LNCaP clone FGC (cell line): ENCODE measurements around the gene ANO2.

ENCODE experiments used
- DNase-seq: peaks from one replicate; pipeline ENCODE4 v3.0.0-alpha.2; 2011; ENCODE audit warnings: low read depth
- H3K4me3 ChIP-seq: 2 replicates; pipeline ENCODE4 v1.5.1; 2011; ENCODE audit warnings: mild to moderate bottlenecking, low read depth, low read length, control low read depth
- TF ChIP-seq, protein P1 (sequence below): IDR thresholded peaks from 2 replicates; pipeline ENCODE4 v1.5.1; 2012; ENCODE audit warnings: mild to moderate bottlenecking; ENCODE audit not compliant: control insufficient read depth, insufficient read depth; ENCODE audit errors: extremely low read depth

ANO2 gene

DNA sequence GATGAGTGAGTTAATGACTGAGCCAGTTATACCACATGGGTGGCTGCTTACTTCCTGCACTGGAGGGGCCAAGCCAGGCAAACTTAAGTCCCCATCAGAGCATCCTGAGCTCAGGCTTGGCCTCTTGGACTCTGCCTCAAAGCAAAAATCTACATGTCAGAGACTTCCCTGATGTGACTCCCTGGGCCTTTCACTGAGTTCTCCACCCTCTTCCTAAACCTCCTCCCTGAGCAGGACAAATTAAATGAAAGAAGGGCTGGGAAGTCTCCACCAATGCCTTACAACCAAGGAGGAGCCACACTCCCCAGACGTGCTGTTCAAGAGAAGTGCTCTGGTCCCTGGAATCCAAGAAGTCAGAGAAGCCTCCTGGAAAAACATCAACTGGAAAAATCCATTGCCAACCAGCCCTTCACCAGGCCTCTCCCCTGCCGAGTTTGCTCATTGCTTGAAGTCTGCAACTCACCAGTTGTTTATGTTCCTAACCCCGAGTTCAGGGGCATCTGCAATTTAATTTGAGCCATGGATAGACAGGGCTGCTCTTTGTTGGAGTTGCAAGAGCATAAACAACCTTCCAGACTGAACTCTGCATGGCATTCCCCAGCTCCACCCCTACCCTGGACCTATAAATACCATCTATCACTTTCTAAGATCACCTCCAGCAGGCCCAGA lies 160.5 kb downstream of the ANO2 start:
- TF ChIP-seq, protein P1, sequence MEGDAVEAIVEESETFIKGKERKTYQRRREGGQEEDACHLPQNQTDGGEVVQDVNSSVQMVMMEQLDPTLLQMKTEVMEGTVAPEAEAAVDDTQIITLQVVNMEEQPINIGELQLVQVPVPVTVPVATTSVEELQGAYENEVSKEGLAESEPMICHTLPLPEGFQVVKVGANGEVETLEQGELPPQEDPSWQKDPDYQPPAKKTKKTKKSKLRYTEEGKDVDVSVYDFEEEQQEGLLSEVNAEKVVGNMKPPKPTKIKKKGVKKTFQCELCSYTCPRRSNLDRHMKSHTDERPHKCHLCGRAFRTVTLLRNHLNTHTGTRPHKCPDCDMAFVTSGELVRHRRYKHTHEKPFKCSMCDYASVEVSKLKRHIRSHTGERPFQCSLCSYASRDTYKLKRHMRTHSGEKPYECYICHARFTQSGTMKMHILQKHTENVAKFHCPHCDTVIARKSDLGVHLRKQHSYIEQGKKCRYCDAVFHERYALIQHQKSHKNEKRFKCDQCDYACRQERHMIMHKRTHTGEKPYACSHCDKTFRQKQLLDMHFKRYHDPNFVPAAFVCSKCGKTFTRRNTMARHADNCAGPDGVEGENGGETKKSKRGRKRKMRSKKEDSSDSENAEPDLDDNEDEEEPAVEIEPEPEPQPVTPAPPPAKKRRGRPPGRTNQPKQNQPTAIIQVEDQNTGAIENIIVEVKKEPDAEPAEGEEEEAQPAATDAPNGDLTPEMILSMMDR: no peak
- no peak overlapping the region for H3K4me3 ChIP-seq
- no peak for DNase-seq

DNA sequence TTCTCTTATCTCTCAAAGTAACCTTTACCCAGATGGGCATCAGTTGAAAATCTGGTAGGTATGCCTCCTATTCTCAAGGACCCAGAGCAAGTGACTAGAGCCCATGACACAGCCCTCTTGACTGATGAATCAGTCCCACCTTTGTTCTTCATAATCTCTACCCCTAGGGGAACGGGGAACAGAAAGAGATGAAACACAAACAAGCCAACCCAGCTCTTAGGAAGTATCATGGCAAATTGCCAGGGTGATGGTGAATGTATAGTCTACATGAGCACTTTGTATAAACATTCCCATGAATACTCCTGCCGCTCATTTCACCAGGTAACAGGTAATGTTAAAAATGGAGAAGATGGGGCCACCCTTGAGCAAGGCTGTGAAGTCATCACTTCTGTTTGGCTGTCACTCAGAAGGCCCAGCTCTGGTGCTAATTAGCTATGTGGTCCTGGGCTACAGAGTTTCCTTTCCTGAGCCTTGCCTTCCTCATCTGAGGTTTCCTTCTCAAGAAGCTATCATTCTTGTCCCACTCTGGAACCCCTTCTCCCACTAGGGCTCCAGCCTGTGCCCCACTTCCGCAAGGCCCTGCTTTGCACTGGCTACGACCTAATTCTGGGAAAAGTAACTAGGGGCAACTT lies 161.7 kb downstream of the ANO2 start:
- TF ChIP-seq, protein P1: no peak
- DNase-seq: no peak
- H3K4me3 ChIP-seq: no peak overlapping the region

DNA sequence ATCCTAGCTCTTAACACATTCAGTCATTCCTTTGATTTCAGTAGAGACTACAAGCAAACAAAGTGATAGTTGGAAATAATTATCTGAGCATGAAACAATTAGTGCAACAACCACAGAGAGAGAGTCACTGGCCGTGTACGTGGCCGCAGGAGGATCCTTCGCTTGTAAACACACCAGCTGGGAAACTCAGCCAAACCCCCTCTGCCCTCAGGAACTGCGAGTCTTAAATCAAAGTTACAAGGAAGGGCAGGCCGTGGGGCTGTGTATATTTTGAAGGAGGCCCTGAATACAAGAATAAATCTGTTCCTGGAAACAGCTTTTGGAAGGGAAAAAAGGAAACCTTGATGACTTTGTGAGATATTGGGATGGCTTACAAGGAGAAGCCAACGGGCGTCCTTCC lies 164.5 kb downstream of the ANO2 start:
- TF ChIP-seq, protein P1: no peak
- no peak for DNase-seq
- H3K4me3 ChIP-seq: no peak overlapping the region

GRCh38 chr12:5779401-5779800 lies 165.7 kb downstream of the ANO2 start:
- TF ChIP-seq, protein P1: no peak
- DNase-seq: no peak
- no peak overlapping the region for H3K4me3 ChIP-seq

- H3K4me3 ChIP-seq: no peak overlapping the region
Measured at GRCh38 chr12:5778821-5779220, 166.2 kb downstream of the ANO2 start.

DNA sequence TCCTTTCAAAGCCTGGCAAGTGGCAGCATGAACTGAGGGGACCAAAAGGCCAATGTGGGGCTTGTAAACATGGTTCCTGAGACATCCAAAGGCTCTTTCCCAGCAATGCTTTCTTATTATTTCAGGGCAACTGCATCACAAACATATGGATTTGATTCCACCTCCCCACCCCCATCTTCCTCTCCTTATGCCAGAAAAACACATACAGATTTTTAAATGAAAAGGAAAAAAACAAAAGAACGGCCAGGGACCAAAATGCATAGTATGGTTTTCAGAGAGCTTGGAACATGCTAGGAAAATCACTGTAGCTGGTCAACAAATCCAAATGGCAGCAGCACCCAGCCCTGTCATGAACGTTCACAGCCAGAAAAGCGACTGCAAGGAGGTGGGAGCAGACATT lies 167.6 kb downstream of the ANO2 start:
- TF ChIP-seq, protein P1: no peak
- DNase-seq: no peak
- no peak overlapping the region for H3K4me3 ChIP-seq

More at GRCh38 chr12:5778821-5779220, 166.2 kb downstream of the ANO2 start:
- no peak for DNase-seq
- TF ChIP-seq, protein P1: no peak
